H1 (cell line): ENCODE measurements around the gene KRTAP4-1. TPM values are rescaled to one million over a fixed set of nuclear protein-coding genes. Genes with fewer than 3 reads are reported as not detected.

Experiments
- CTCF ChIA-PET: fragments of 300-600 bp; sonication (Branson Sonifier 250); formaldehyde crosslinking; loops from one replicate; lab custom pipeline; 2021; ENCODE audit not compliant: partially characterized antibody; lab: Charles Lee
- POLR2A ChIA-PET: fragments of 300-600 bp; sonication (Branson Sonifier 250); formaldehyde crosslinking; loops from one replicate; lab custom pipeline; 2021; ENCODE audit warnings: inconsistent platforms; ENCODE audit not compliant: partially characterized antibody; lab: Charles Lee
- DNase-seq, 2 experiments: peaks; one replicate each; pipeline versions ENCODE4 v3.0.0 to v3.0.0-alpha.2; 2010 to 2022; ENCODE audit warnings: low spot score in 2 of 2, low read depth in 1 of 2, mixed read lengths in 1 of 2
- FAIRE-seq: peaks from 2 replicates; lab custom pipeline; 2011; peaks lifted over from hg19 to GRCh38; lab: Jason Lieb, UNC
- H2AFZ ChIP-seq: 2 replicates; pipeline ENCODE4 v1.8.1; 2012; ENCODE audit warnings: low read length, inconsistent platforms
- H2AK5ac ChIP-seq: 2 replicates; pipeline ENCODE4 v1.6.1; 2013; ENCODE audit warnings: low read depth, low read length
- H2BK120ac ChIP-seq: replicated peaks from 2 replicates; pipeline ENCODE3; 2013; ENCODE audit warnings: low read depth, low read length, inconsistent platforms
- H2BK12ac ChIP-seq: 2 replicates; pipeline ENCODE4 v1.6.1; 2013; ENCODE audit warnings: low read depth, low read length
- H2BK15ac ChIP-seq: 2 replicates; pipeline ENCODE4 v1.6.1; 2013; ENCODE audit warnings: low read length
- H2BK20ac ChIP-seq: 2 replicates; pipeline ENCODE4 v1.6.1; 2013; ENCODE audit warnings: low read length
- H2BK5ac ChIP-seq: 2 replicates; pipeline ENCODE4 v1.6.1; 2013; ENCODE audit warnings: low read depth, low read length
- H3K14ac ChIP-seq: 2 replicates; pipeline ENCODE4 v1.6.1; 2013; ENCODE audit warnings: inconsistent platforms; ENCODE audit not compliant: insufficient read length
- H3K18ac ChIP-seq: 2 replicates; pipeline ENCODE4 v1.6.1; 2013; ENCODE audit warnings: low read length; ENCODE audit errors: extremely low read depth
- H3K23ac ChIP-seq: 2 replicates; pipeline ENCODE4 v1.6.1; 2013; ENCODE audit warnings: inconsistent platforms; ENCODE audit not compliant: insufficient read length
- H3K23me2 ChIP-seq: 2 replicates; pipeline ENCODE4 v1.6.1; 2013; ENCODE audit warnings: low read depth, low read length
- H3K27ac ChIP-seq: 2 replicates; pipeline ENCODE4 v1.6.1; 2011; ENCODE audit warnings: low read depth, low read length, inconsistent platforms
- H3K27me3 ChIP-seq, 4 experiments: replicated peaks in 1 of 4; 1 replicate in 1 of 4; 2 replicates in 3 of 4; pipeline versions ENCODE4 v1.6.1 to v1.8.1; 2011 to 2013; ENCODE audit warnings: low read length in 3 of 4, mild to moderate bottlenecking in 3 of 4, inconsistent platforms in 2 of 4, mixed read lengths in 2 of 4, moderate library complexity in 1 of 4; ENCODE audit not compliant: control insufficient read depth in 3 of 4, insufficient read depth in 3 of 4; ENCODE audit errors: extremely low read depth in 1 of 4
- H3K36me3 ChIP-seq, 4 experiments: 2 replicates each; pipeline versions ENCODE4 v1.6.1 to v1.8.1; 2011 to 2013; ENCODE audit warnings: mild to moderate bottlenecking in 4 of 4, low read length in 3 of 4, moderate library complexity in 2 of 4, control low read depth in 1 of 4, inconsistent platforms in 1 of 4; ENCODE audit not compliant: insufficient read depth in 4 of 4, control insufficient read depth in 2 of 4
- H3K4ac ChIP-seq: replicated peaks from 2 replicates; pipeline ENCODE3; 2013; ENCODE audit warnings: low read length, low read depth, mixed read lengths, inconsistent platforms; ENCODE audit not compliant: insufficient read length
- H3K4me1 ChIP-seq, 4 experiments: replicated peaks in 1 of 4; 1 replicate in 1 of 4; 2 replicates in 3 of 4; pipeline versions ENCODE4 v1.6.1 to v1.8.1; 2011 to 2013; ENCODE audit warnings: low read length in 3 of 4, inconsistent platforms in 2 of 4, mixed read lengths in 1 of 4; ENCODE audit not compliant: insufficient read depth in 4 of 4, control insufficient read depth in 3 of 4
- H3K4me2 ChIP-seq, 2 experiments: 2 replicates each; pipeline versions ENCODE4 v1.6.1 to v1.8.1; 2011 to 2013; ENCODE audit warnings: low read depth in 2 of 2, low read length in 2 of 2, control low read depth in 1 of 2, inconsistent platforms in 1 of 2, mild to moderate bottlenecking in 1 of 2; ENCODE audit not compliant: insufficient read depth in 1 of 2
- H3K4me3 ChIP-seq, 4 experiments: fragments of 200-600, 300-600 bp in 1 of 4; sonication (generic), shearing (Covaris generic), sonication (Bioruptor Twin) in 1 of 4; 2 replicates each; pipeline versions ENCODE4 v1.5.1 to v1.8.1; 2011 to 2016; ENCODE audit warnings: low read length in 4 of 4, low read depth in 3 of 4, control low read depth in 2 of 4, inconsistent platforms in 2 of 4, mild to moderate bottlenecking in 2 of 4, mixed read lengths in 1 of 4, moderate library complexity in 1 of 4; ENCODE audit not compliant: insufficient read depth in 2 of 4; ENCODE audit errors: extremely low read depth in 1 of 4
- H3K56ac ChIP-seq: replicated peaks from 2 replicates; pipeline ENCODE3; 2013; ENCODE audit warnings: low read depth, mild to moderate bottlenecking, mixed read lengths, low read length, inconsistent platforms; ENCODE audit not compliant: insufficient read length
- H3K79me1 ChIP-seq: 2 replicates; pipeline ENCODE4 v1.6.1; 2013; ENCODE audit warnings: low read depth, low read length, control low read depth
- H3K79me2 ChIP-seq, 2 experiments: 2 replicates each; pipeline versions ENCODE4 v1.6.1 to v1.8.1; 2012 to 2013; ENCODE audit warnings: low read length in 2 of 2, mild to moderate bottlenecking in 2 of 2, inconsistent platforms in 1 of 2; ENCODE audit not compliant: insufficient read depth in 2 of 2, control insufficient read depth in 1 of 2
- H3K9ac ChIP-seq, 4 experiments: replicated peaks in 1 of 4; 1 replicate in 1 of 4; 2 replicates in 3 of 4; pipeline versions ENCODE4 v1.6.1 to v1.8.1; 2011 to 2013; ENCODE audit warnings: low read depth in 3 of 4, low read length in 3 of 4, control low read depth in 2 of 4, mild to moderate bottlenecking in 2 of 4, moderate library complexity in 2 of 4, inconsistent platforms in 1 of 4; ENCODE audit errors: extremely low read depth in 1 of 4
- H3K9me3 ChIP-seq, 2 experiments: 2 replicates each; pipeline versions ENCODE4 v1.6.1 to v1.8.1; 2012 to 2013; ENCODE audit warnings: mild to moderate bottlenecking in 2 of 2, moderate library complexity in 2 of 2, control low read depth in 1 of 2, inconsistent platforms in 1 of 2, low read depth in 1 of 2, low read length in 1 of 2, mixed read lengths in 1 of 2; ENCODE audit not compliant: insufficient read depth in 2 of 2
- H4K20me1 ChIP-seq, 2 experiments: replicated peaks in 1 of 2; 2 replicates each; pipeline versions ENCODE3 to v1.8.1; 2011 to 2013; ENCODE audit warnings: inconsistent platforms in 2 of 2, low read length in 2 of 2, mild to moderate bottlenecking in 1 of 2; ENCODE audit not compliant: insufficient read depth in 2 of 2, control insufficient read depth in 1 of 2
- H4K5ac ChIP-seq: 2 replicates; pipeline ENCODE4 v1.6.1; 2013; ENCODE audit warnings: low read length, low read depth, mixed read lengths, inconsistent platforms; ENCODE audit not compliant: insufficient read length
- H4K8ac ChIP-seq: 2 replicates; pipeline ENCODE4 v1.8.0; 2013; ENCODE audit warnings: mild to moderate bottlenecking, moderate library complexity, low read length, inconsistent platforms; ENCODE audit not compliant: insufficient read depth; ENCODE audit errors: extremely low read depth
- H4K91ac ChIP-seq: replicated peaks from 2 replicates; pipeline ENCODE3; 2013; ENCODE audit warnings: low read length, mixed read lengths, inconsistent platforms; ENCODE audit not compliant: insufficient read length
- CEBPB ChIP-seq: IDR thresholded peaks from 2 replicates; pipeline ENCODE4 v1.6.1; 2012; ENCODE audit warnings: low read depth, low read length
- JUN ChIP-seq: IDR thresholded peaks from 2 replicates; pipeline ENCODE4 v1.6.1; 2011; ENCODE audit warnings: low read depth, mild to moderate bottlenecking, improper control_type of control experiment, low read length
- MAFK ChIP-seq: IDR thresholded peaks from 2 replicates; pipeline ENCODE4 v1.6.1; 2012; ENCODE audit warnings: low read depth, mild to moderate bottlenecking, improper control_type of control experiment, low read length
- NRF1 ChIP-seq: IDR thresholded peaks from 2 replicates; pipeline ENCODE4 v1.6.1; 2011; ENCODE audit warnings: mild to moderate bottlenecking, low read depth, low read length, improper control_type of control experiment
- POLR2AphosphoS5 ChIP-seq: IDR thresholded peaks from 2 replicates; pipeline ENCODE4 v1.6.1; 2011; ENCODE audit warnings: low read depth, low read length
- RAD21 ChIP-seq, 2 experiments: IDR thresholded peaks in 1 of 2; conservative IDR thresholded peaks in 1 of 2; 2 replicates each; pipeline ENCODE4 v1.6.1; 2011; ENCODE audit warnings: low read depth in 2 of 2, low read length in 2 of 2, improper control_type of control experiment in 1 of 2, inconsistent platforms in 1 of 2, mild to moderate bottlenecking in 1 of 2, moderate library complexity in 1 of 2
- SAP30 ChIP-seq: fragments of 300-600 bp; sonication (generic); IDR thresholded peaks from 2 replicates; pipeline ENCODE4 v1.7.1; 2012; ENCODE audit warnings: low read length, moderate library complexity, mild to moderate bottlenecking, inconsistent platforms; ENCODE audit not compliant: insufficient read depth, insufficient replicate concordance
- SIX5 ChIP-seq: IDR thresholded peaks from 2 replicates; pipeline ENCODE4 v1.6.1; 2011; ENCODE audit warnings: mild to moderate bottlenecking, low read depth, low read length
- ZNF274 ChIP-seq: IDR thresholded peaks from 2 replicates; pipeline ENCODE4 v1.7.0; 2012; ENCODE audit warnings: low read length, borderline replicate concordance; ENCODE audit errors: extremely low read depth
- WGBS, 2 experiments: shearing (Covaris generic) in 1 of 2; methylation state at CpG; one replicate each; pipeline versions ENCODE4 v1.1.6 to v1.1.7; 2013 to 2015; ENCODE audit warnings: low lambda C conversion rate in 2 of 2, mixed read lengths in 2 of 2, inconsistent platforms in 1 of 2, low coverage in 1 of 2, missing lambda C conversion rate in 1 of 2; ENCODE audit not compliant: insufficient replicate concordance in 2 of 2, insufficient coverage in 1 of 2, insufficient read length in 1 of 2; ENCODE audit errors: extremely low coverage in 1 of 2, missing lambda C conversion rate in 1 of 2; 5-methylcytosine and 5-hydroxymethylcytosine counted together
- polyA plus RNA-seq, 7 experiments: library from polyadenylated mRNA; depleted of rRNA in 3 of 7; stranded (reverse) in 5 of 7; unstranded in 2 of 7; fragments of >200 nt in 5 of 7; fragments of 200-250 nt in 2 of 7; gene quantifications; 1 replicate in 5 of 7; 2 replicates in 1 of 7; 4 replicates in 1 of 7; pipeline versions ENCODE4 v1.2.1 to v1.2.3, GENCODE V29; 2011 to 2013; ENCODE audit warnings: missing spikeins in 2 of 7, mixed read lengths in 2 of 7
- total RNA-seq: library from RNA; stranded (reverse); fragmentation: NEBNext Ultra II Directional; extraction: Animal tissue kit (Norgen Biotek cat#: 25700); gene quantifications from 2 replicates; pipeline ENCODE4 v1.2.1, GENCODE V29; 2021
- TF ChIP-seq, protein P1 (sequence below): IDR thresholded peaks from 2 replicates; pipeline ENCODE4 v1.6.1; 2012; ENCODE audit warnings: low read length, inconsistent platforms
- TF ChIP-seq, protein P2 (sequence below): IDR thresholded peaks from 2 replicates; pipeline ENCODE4 v1.6.1; 2011; ENCODE audit warnings: low read length, improper control_type of control experiment

KRTAP4-1 gene
- total and polyA plus RNA-seq, 2 of the 8 experiments (the other 6 are each of a cell fraction or from before 2014, with no cell fraction given): not detected

DNA sequence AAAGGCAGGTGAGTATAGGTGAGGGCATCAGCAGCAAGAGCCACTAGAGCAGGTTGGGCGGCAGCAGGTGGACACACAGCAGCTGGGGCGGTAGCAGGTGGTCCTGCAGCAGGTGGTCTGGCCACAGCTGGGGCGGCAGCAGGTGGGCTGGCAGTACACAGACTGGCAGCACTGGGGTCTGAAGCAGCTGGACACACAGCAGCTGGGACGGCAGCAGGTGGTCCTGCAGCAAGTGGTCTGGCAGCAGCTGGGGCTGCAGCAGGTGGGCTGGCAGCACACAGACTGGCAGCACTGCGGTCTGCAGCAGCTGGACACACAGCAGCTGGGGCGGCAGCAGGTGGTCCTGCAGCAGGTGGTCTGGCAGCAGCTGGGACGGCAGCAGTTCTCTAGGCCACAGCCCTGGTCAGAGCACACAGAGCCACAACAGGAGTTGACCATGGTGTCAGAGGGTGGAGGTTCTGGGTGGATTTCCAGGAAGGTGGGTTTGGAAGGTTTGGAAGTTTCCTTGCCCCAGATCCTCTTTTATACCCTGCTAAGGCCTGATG is 6.9 kb downstream of the KRTAP4-1 start, which contains the start of gene KRTAP4-2:
Gene KRTAP4-2 (minus strand): TSS at position 495 of the 545 bp plus-strand sequence. CDS start 57 bp downstream, at position 438.
- Histone ChIP-seq H4K20me1 (no peaks in the 10 kb centered on the region), H3K23ac (no peak within 1 kb of the TSS), H3K4me1 (no peaks in the 10 kb centered on the region), H3K9me3 (no peaks in the 10 kb centered on the region), H3K4ac (no peak within 1 kb of the TSS), H2AFZ (no peak within 1 kb of the TSS), H3K56ac (no peak within 1 kb of the TSS), H2BK120ac (no peak within 1 kb of the TSS), H3K23me2 (no peaks in the 10 kb centered on the region), H4K8ac (no peak within 1 kb of the TSS), H2BK12ac (no peak within 1 kb of the TSS), H3K4me2 (no peak within 1 kb of the TSS), H3K27me3 (no peaks in the 10 kb centered on the region), H3K36me3 (no peaks in the 10 kb centered on the region), H2BK15ac (no peak within 1 kb of the TSS), H3K9ac (no peak within 1 kb of the TSS), H4K5ac (no peak within 1 kb of the TSS), H3K18ac (no peak within 1 kb of the TSS), H3K27ac (no peak within 1 kb of the TSS), H2AK5ac (no peak within 1 kb of the TSS), H3K79me1 (no peaks in the 10 kb centered on the region), H3K4me3 (no peak within 1 kb of the TSS), H3K79me2 (no peaks in the 10 kb centered on the region), H2BK5ac (no peak within 1 kb of the TSS), H3K14ac (no peak within 1 kb of the TSS), H2BK20ac (no peak within 1 kb of the TSS), H4K91ac (peak within 1 kb of the TSS; percentile 7)
- 86% methylated on average over 7 of the region's 7 CpGs; no CpG with 5 or more reads in 1 of the 2 experiments for WGBS, 2 experiments
- FAIRE-seq (no peak), DNase-seq (no peak)
- POLR2A ChIA-PET: no interaction called here
- CTCF ChIA-PET: interaction anchor here (0.8 kb wide), 1 partner anchor 150 kb away, joined by 3 read pairs; no protein-coding TSS in a partner anchor
- no peak for TF ChIP-seq MAFK
- no peak for TF ChIP-seq JUN
- TF ChIP-seq SAP30: no peak
- no peak for TF ChIP-seq RAD21 (IDR thresholded peaks at IDR 0.05 in 1 of 2, conservative IDR thresholded peaks at IDR 0.05 in 1 of 2; ENCODE audit: low read depth in 2 of 2, low read length in 2 of 2)
- TF ChIP-seq, protein P1, sequence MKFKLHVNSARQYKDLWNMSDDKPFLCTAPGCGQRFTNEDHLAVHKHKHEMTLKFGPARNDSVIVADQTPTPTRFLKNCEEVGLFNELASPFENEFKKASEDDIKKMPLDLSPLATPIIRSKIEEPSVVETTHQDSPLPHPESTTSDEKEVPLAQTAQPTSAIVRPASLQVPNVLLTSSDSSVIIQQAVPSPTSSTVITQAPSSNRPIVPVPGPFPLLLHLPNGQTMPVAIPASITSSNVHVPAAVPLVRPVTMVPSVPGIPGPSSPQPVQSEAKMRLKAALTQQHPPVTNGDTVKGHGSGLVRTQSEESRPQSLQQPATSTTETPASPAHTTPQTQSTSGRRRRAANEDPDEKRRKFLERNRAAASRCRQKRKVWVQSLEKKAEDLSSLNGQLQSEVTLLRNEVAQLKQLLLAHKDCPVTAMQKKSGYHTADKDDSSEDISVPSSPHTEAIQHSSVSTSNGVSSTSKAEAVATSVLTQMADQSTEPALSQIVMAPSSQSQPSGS: no peak
- TF ChIP-seq SIX5: no peak
- no peak for TF ChIP-seq NRF1
- TF ChIP-seq CEBPB: no peak
- TF ChIP-seq, protein P2, sequence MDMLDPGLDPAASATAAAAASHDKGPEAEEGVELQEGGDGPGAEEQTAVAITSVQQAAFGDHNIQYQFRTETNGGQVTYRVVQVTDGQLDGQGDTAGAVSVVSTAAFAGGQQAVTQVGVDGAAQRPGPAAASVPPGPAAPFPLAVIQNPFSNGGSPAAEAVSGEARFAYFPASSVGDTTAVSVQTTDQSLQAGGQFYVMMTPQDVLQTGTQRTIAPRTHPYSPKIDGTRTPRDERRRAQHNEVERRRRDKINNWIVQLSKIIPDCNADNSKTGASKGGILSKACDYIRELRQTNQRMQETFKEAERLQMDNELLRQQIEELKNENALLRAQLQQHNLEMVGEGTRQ: no peak
- TF ChIP-seq POLR2AphosphoS5: no peak
- no peak for TF ChIP-seq ZNF274
